Stimulated activated CD4-positive, alpha-beta T cell treated with anti-CD3 and anti-CD28 coated beads, Interleukin-1b, Interleukin-23, amount 100 ng/mL, for 1 hour (primary cell): ENCODE data around the gene ANKRD6.

Source experiments
- DNase-seq, 2 donors: peaks; one replicate each; pipeline ENCODE4 v3.0.0-alpha.2; 2020; ENCODE audit warnings: low read depth in 2 of 2

The ANKRD6 gene

GRCh38 chr6:89657445-89658158 lies 224.7 kb downstream of the ANKRD6 start:
- no peak for DNase-seq

GRCh38 chr6:89660981-89661380 lies 228.0 kb downstream of the ANKRD6 start:
- DNase-seq, result no peak

GRCh38 chr6:89661559-89661958 lies 228.6 kb downstream of the ANKRD6 start:
- no peak for DNase-seq

GRCh38 chr6:89662659-89663223 lies 229.8 kb downstream of the ANKRD6 start:
- no peak for DNase-seq

DNA sequence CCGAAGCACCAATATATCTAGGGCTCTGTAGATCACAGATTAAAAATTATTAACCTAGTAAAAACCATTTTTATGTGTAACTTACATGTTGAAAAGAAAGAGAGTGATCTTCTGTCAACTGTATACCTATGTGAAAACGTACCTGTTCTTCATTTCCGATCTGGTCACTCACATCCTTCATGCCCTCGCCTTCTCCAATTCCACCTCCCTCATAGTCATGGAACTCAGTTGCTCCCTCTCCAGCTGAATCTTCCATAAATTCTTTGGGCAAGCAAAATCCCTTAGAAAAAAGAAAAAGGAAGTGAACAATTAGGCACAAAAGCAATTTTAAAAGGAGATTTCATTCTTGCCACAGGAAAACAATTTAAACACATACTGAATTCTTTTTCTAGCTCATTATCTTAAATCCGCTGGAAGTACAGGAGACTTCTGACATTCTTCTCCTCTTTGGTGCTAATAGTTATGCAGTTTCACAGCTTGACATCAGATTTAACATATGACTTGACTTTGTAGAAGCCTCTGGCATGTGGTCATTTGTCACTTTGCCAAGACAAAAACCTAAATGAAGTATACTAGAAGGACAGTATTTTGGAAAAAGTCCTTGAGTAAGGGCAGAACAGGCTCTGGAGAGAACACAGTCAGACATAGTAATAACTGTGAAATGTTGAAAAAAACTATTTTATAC lies 235.1 kb downstream of the ANKRD6 start:
- no peak for DNase-seq

DNA sequence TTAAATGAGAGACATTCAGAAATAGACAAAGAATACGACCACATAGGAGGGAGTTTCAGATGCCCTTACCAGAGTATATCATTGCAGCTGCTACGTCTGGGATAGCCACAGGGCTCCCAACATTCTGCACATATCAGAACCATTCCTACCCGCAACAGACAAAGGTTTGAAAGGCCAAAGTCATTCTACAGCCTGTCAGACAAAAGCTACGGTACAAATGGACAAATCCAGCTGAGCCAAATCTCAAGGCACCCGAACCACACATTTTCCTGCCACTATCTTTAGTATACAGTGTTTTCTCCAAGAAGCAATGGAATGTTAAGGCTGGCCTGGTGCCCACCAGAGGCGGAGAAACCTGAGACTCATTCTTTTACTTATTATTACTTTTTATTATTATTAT lies 236.1 kb downstream of the ANKRD6 start:
- no peak for DNase-seq

- DNase-seq, result no peak
These were observed 238.1 kb downstream of the ANKRD6 start for GRCh38 chr6:89670935-89671565.

GRCh38 chr6:89675949-89676748 lies 243.2 kb downstream of the ANKRD6 start:
- DNase-seq, result no peak

DNA sequence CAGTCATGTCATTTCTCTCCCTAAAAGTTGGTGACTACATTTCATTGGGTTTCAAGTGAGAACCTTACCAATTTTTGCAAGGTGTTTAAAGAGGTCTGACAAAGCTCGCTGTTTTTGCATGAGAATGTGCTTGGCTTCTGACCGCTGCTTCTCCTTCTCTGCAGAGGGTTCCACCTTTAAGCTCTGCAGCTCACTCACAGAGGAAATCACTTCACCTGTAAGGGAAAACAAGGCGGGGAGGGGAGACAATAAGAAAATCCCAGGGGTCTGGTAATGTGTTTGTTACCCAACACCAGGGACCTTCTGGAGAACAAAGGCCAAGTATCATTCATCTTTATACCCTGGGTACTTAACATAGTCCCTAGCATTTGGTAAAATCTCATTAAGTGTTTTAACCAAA lies 245.6 kb downstream of the ANKRD6 start:
- no peak for DNase-seq

GRCh38 chr6:89679215-89680120 lies 246.5 kb downstream of the ANKRD6 start:
- DNase-seq, result no peak

DNA sequence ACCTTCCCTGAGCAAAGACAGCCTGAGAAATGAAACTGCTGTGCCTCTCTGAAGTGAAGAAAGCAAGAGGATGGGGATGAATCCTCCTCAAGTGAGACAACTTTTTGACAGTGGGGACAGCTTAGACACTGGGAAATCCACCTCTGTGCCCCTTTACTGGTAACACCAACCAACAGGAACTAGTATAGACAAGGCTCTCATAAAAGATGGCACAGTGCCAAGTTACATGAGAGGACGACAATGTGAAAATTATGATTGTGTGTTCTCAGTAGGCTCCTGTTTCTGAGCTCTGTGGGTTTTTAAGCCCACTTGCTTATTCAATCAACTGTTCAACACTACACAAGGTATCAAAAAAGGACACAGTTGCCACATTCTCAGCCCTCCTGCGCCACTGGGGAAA lies 247.2 kb downstream of the ANKRD6 start:
- no peak for DNase-seq

DNA sequence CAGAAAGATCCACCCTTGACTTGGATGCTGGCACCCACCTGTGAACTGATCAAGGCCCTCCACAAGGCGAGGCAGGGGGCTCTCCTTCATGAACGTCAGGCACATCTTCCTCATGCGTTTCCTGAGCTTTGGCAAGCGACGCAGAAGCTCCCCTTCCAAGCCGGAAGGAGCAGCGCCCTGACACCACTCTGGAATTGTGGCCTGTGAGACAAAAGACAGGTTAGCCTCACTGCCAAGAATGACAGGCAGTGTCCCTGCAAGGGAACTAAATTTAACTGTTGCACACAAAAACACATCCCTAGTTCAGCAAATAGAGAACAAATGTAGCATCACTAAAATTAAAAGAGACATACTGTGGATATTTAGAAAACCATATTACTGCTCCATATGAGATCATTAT lies 247.6 kb downstream of the ANKRD6 start:
- DNase-seq, result no peak

DNA sequence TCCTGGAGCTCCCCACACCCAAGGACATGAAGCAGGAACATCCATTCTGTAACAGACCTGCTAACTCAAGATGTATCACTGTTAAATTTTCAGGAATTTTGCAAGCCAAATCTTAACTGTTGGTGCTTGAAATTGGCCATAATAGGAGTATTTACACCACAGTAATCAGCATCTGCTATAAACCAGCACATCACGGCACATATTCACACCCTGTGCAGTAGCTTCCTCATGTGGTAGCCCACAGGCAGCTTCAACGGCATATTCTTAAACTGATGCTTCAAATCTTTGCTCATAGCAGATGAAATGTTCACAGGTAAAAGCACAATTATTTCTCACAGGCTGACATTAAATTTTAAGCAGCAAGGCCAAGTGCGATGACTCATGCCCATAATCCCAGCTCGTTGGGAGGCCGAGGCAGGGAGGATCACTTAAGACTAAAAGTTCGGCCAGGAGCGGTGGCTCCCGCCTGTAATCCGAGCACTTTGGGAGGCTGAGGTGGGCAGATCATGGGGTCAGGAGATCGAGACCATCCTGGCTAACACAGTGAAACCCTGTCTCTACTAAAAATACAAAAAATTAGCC lies 249.1 kb downstream of the ANKRD6 start:
- no peak for DNase-seq

DNA sequence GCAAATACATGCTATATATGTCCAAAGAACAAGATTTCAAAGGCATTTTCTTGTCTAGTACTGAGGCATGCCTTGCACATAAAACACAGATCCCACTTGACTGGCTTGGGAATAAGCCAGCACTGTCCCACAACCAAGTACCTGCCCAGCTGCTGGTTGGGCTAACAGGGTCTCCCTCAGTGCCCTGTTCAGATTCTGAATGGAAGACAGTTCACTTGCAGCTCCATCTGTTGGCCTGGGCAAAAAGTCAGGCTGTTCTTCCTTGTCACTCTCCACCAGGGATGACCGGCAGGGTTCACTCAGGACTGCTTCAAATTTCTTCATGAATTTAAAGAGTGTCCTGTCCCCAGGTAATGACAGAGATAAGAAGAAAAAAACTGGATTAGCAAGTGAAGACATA lies 250.0 kb downstream of the ANKRD6 start:
- no peak for DNase-seq
